Astrocyte (in vitro differentiated cells and primary cell): ENCODE results near the gene RYR2. TPM values are rescaled to one million over a fixed set of nuclear protein-coding genes. Genes with fewer than 3 reads are reported as not detected.

ENCODE experiments used
- DNase-seq: peaks from one replicate; pipeline ENCODE4 v3.0.0-alpha.2; 2010; ENCODE audit warnings: low read depth
- FAIRE-seq: peaks from 2 replicates; lab custom pipeline; 2011; peaks lifted over from hg19 to GRCh38; lab: Jason Lieb, UNC
- H2AFZ ChIP-seq: 2 replicates; pipeline ENCODE4 v1.6.0; 2012; ENCODE audit warnings: low read depth, low read length, inconsistent platforms
- H3K27ac ChIP-seq: 2 replicates; pipeline ENCODE4 v1.5.1; 2011; ENCODE audit warnings: low read depth, low read length, inconsistent platforms
- H3K27me3 ChIP-seq: 2 replicates; pipeline ENCODE4 v1.6.0; 2011; ENCODE audit warnings: low read length, inconsistent platforms; ENCODE audit not compliant: insufficient read depth
- H3K36me3 ChIP-seq: 2 replicates; pipeline ENCODE4 v1.5.1; 2011; ENCODE audit warnings: low read length, inconsistent platforms; ENCODE audit not compliant: insufficient read depth
- H3K4me1 ChIP-seq: 2 replicates; pipeline ENCODE4 v1.5.1; 2011; ENCODE audit warnings: low read length, inconsistent platforms; ENCODE audit not compliant: insufficient read depth
- H3K4me2 ChIP-seq: 2 replicates; pipeline ENCODE4 v1.6.0; 2012; ENCODE audit warnings: low read length, inconsistent platforms
- H3K4me3 ChIP-seq: 2 replicates; pipeline ENCODE4 v1.5.1; 2011; ENCODE audit warnings: low read depth, mild to moderate bottlenecking, low read length, inconsistent platforms; ENCODE audit not compliant: insufficient read depth
- H3K79me2 ChIP-seq: 2 replicates; pipeline ENCODE4 v1.6.0; 2012; ENCODE audit warnings: mild to moderate bottlenecking, low read length, inconsistent platforms; ENCODE audit not compliant: insufficient read depth
- H3K9ac ChIP-seq: 2 replicates; pipeline ENCODE4 v1.6.0; 2012; ENCODE audit warnings: mild to moderate bottlenecking, low read length, inconsistent platforms
- H3K9me3 ChIP-seq: 2 replicates; pipeline ENCODE4 v1.5.1; 2012; ENCODE audit warnings: low read depth, mild to moderate bottlenecking, low read length, inconsistent platforms; ENCODE audit not compliant: insufficient read depth
- H4K20me1 ChIP-seq: 2 replicates; pipeline ENCODE4 v1.6.0; 2012; ENCODE audit warnings: low read length, inconsistent platforms; ENCODE audit not compliant: insufficient read depth
- H3K27ac Mint-ChIP-seq: one replicate; pipeline ENCODE4 v1.8.0; 2021; ENCODE audit warnings: mild to moderate bottlenecking, mixed read lengths; ENCODE audit not compliant: unreplicated experiment
- H3K27me3 Mint-ChIP-seq: one replicate; pipeline ENCODE4 v1.8.0; 2021; ENCODE audit warnings: low read depth, mixed read lengths; ENCODE audit not compliant: unreplicated experiment
- H3K36me3 Mint-ChIP-seq: one replicate; pipeline ENCODE4 v1.8.0; 2021; ENCODE audit warnings: low read depth, mixed read lengths; ENCODE audit not compliant: unreplicated experiment
- H3K4me1 Mint-ChIP-seq: one replicate; pipeline ENCODE4 v1.8.0; 2021; ENCODE audit warnings: low read depth, mixed read lengths; ENCODE audit not compliant: unreplicated experiment
- H3K4me3 Mint-ChIP-seq: one replicate; pipeline ENCODE4 v1.8.0; 2021; ENCODE audit warnings: mild to moderate bottlenecking, moderate library complexity, mixed read lengths; ENCODE audit not compliant: unreplicated experiment
- H3K9me3 Mint-ChIP-seq: one replicate; pipeline ENCODE4 v1.8.0; 2021; ENCODE audit warnings: mild to moderate bottlenecking, mixed read lengths; ENCODE audit not compliant: unreplicated experiment
- EZH2 ChIP-seq: IDR thresholded peaks from 2 replicates; pipeline ENCODE4 v1.6.1; 2012; ENCODE audit warnings: mild to moderate bottlenecking, low read length, inconsistent platforms; ENCODE audit not compliant: insufficient read depth
- total RNA-seq: library from RNA; stranded (reverse); gene quantifications from 2 replicates; pipeline ENCODE4 v1.2.1, GENCODE V29; 2021
- TF ChIP-seq, protein P1 (sequence below): IDR thresholded peaks from 2 replicates; pipeline ENCODE4 v1.5.1; 2011; ENCODE audit warnings: low read depth, mild to moderate bottlenecking, inconsistent platforms, low read length, moderate library complexity; ENCODE audit not compliant: insufficient read depth

Gene RYR2
- total RNA-seq, 1 donor from 2014 or later: 0.30 TPM

DNA sequence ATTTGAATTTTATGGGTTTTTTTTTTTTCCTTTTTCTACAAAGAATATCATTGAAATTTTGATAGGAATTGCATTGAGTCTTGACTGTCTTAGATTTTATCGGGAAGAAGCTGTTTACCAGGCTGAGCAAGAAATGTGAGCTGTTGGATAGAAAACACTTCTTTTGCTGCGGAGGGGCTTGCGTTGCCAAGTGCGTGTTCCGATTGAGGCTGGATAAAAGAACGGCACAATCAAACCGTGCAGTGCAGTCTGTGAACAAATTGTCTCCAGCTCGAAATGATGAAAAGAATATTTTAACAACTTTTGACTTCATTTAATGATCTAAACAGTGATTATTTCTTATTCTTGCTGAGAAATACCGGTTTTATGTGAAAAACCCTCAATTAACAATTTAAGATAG, 149.4 kb downstream of the RYR2 start:
- Histone ChIP-seq H3K9ac (no peak overlapping the region), H3K27ac (no peak overlapping the region), H3K4me3 (no peak overlapping the region), H4K20me1 (no peaks in the 10 kb centered on the region), H3K27me3 (no peaks in the 10 kb centered on the region), H2AFZ (no peak overlapping the region), H3K79me2 (no peaks in the 10 kb centered on the region), H3K9me3 (no peaks in the 10 kb centered on the region), H3K4me2 (no peak overlapping the region), H3K4me1 (no peaks in the 10 kb centered on the region), H3K36me3 (no peaks in the 10 kb centered on the region)
- Mint-ChIP-seq H3K4me1 (peaks cover 8% of the 10 kb centered on the region), H3K9me3 (no peaks in the 10 kb centered on the region), H3K27ac (no peak overlapping the region), H3K4me3 (no peak overlapping the region), H3K36me3 (no peaks in the 10 kb centered on the region), H3K27me3 (no peaks in the 10 kb centered on the region)
- TF ChIP-seq EZH2: no peak
- TF ChIP-seq, protein P1, sequence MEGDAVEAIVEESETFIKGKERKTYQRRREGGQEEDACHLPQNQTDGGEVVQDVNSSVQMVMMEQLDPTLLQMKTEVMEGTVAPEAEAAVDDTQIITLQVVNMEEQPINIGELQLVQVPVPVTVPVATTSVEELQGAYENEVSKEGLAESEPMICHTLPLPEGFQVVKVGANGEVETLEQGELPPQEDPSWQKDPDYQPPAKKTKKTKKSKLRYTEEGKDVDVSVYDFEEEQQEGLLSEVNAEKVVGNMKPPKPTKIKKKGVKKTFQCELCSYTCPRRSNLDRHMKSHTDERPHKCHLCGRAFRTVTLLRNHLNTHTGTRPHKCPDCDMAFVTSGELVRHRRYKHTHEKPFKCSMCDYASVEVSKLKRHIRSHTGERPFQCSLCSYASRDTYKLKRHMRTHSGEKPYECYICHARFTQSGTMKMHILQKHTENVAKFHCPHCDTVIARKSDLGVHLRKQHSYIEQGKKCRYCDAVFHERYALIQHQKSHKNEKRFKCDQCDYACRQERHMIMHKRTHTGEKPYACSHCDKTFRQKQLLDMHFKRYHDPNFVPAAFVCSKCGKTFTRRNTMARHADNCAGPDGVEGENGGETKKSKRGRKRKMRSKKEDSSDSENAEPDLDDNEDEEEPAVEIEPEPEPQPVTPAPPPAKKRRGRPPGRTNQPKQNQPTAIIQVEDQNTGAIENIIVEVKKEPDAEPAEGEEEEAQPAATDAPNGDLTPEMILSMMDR: no peak
- FAIRE-seq (no peak), DNase-seq (no peak)

DNA sequence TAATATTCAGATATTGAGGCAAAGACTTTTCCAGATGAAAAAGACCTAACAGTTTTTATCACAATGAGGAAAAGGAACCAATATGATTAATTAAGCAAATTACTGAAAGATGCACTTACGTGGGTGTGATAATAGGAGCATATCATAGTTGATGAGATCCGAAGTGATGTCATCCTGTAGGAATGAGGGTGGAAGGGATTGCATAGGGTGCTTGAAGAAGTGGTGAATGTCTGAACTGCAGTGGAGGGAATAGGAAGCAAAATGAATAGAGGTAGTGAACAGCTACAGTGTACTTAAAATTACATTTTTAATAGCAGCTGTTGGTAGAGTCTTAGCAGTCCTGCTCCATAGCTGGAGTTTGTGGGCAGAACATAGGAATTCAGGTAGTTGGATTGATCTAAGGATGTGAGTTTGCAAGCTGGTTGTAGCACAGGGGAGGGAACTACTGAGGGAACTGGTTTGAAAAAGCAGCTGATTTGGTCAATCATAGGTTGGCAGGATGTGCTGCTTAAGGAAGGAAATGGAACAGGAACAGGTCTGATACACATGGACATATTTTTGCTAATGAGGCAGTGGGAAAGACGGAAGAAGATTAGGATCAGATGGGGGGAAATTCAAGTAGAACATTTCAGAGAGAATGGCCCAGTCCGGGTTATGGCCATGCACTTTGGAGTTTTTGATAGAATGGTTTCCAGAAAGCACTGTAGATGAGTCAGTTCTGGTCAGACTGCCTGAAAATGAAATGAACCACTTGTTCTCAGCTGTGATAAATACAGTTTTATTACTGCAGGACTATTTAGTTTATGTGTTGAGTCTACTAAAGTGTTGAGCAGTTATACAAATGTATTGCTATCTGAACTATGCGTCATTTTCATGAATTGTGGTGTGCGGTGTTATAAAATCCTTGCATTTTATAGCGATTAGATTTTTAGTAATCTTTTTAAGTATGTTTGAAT, 155.8 kb downstream of the RYR2 start:
- Histone ChIP-seq H3K9me3 (no peaks in the 10 kb centered on the region), H4K20me1 (no peaks in the 10 kb centered on the region), H3K36me3 (no peaks in the 10 kb centered on the region), H2AFZ (no peak overlapping the region), H3K9ac (no peak overlapping the region), H3K79me2 (no peaks in the 10 kb centered on the region), H3K27me3 (no peaks in the 10 kb centered on the region), H3K4me1 (no peaks in the 10 kb centered on the region), H3K27ac (no peak overlapping the region), H3K4me2 (no peak overlapping the region), H3K4me3 (no peak overlapping the region)
- TF ChIP-seq, protein P1: no peak
- no peak for TF ChIP-seq EZH2
- H3K9me3 Mint-ChIP-seq: no peaks in the 10 kb centered on the region
- H3K27me3 Mint-ChIP-seq: no peaks in the 10 kb centered on the region
- H3K36me3 Mint-ChIP-seq: no peaks in the 10 kb centered on the region
- H3K4me3 Mint-ChIP-seq: no peak overlapping the region
- no peak for FAIRE-seq
- peaks cover 9% of the 10 kb centered on the region for H3K4me1 Mint-ChIP-seq
- peak overlapping the region; percentile 22 for H3K27ac Mint-ChIP-seq
- DNase-seq: no peak

DNA sequence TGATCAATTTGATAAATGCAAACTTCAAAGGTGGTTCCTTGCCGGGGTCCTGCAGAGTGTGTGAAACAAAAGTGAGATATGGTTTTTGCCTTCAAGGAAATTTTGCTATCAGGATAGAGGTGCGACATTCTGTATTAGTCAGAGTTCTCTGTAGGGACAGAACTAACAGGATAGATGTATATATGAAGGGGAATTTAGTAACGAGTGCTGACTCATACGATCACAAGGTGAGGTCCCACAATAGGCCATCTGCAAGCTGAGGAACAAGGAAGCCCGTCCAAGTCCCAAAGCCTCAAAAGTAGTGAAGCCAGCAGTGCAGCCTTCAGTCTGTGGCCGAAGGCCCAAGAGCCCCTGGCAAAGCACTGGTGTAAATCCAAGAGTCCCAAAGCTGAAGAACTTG, 157.0 kb downstream of the RYR2 start:
- Histone ChIP-seq H3K27me3 (no peaks in the 10 kb centered on the region), H3K36me3 (no peaks in the 10 kb centered on the region), H4K20me1 (no peaks in the 10 kb centered on the region), H3K4me3 (no peak overlapping the region), H3K27ac (no peak overlapping the region), H3K9me3 (no peaks in the 10 kb centered on the region), H3K9ac (no peak overlapping the region), H3K4me2 (no peak overlapping the region), H3K4me1 (no peaks in the 10 kb centered on the region), H3K79me2 (no peaks in the 10 kb centered on the region), H2AFZ (no peak overlapping the region)
- no peak overlapping the region for H3K4me3 Mint-ChIP-seq
- TF ChIP-seq, protein P1: no peak
- TF ChIP-seq EZH2: no peak
- FAIRE-seq: no peak
- no peak for DNase-seq
- no peaks in the 10 kb centered on the region for H3K36me3 Mint-ChIP-seq
- H3K4me1 Mint-ChIP-seq: peaks cover 9% of the 10 kb centered on the region
- H3K9me3 Mint-ChIP-seq: no peaks in the 10 kb centered on the region
- no peak overlapping the region for H3K27ac Mint-ChIP-seq
- no peaks in the 10 kb centered on the region for H3K27me3 Mint-ChIP-seq
